KMS-11 (cell line): Measurements from ENCODE around the gene ANLN.

ENCODE experiments used
- H2AFZ ChIP-seq: fragments of 200-600 bp; sonication (generic); 2 replicates; pipeline ENCODE4 v1.6.1; 2016; ENCODE audit warnings: antibody characterized with exemption, mixed run types, low read depth
- H3K27ac ChIP-seq: fragments of 200-600 bp; sonication (generic); 2 replicates; pipeline ENCODE4 v1.6.1; 2016; ENCODE audit warnings: mild to moderate bottlenecking, mixed run types
- H3K27me3 ChIP-seq: fragments of 200-600 bp; sonication (generic); 2 replicates; pipeline ENCODE4 v1.6.1; 2017; ENCODE audit warnings: mild to moderate bottlenecking, low read depth, mixed run types, moderate library complexity; ENCODE audit not compliant: insufficient read depth
- H3K36me3 ChIP-seq: fragments of 200-600 bp; sonication (generic); 2 replicates; pipeline ENCODE4 v1.6.1; 2017; ENCODE audit warnings: mild to moderate bottlenecking, mixed run types; ENCODE audit not compliant: insufficient read depth
- H3K4me1 ChIP-seq: fragments of 200-600 bp; sonication (generic); 2 replicates; pipeline ENCODE4 v1.6.1; 2016; ENCODE audit warnings: mild to moderate bottlenecking, low read depth, mixed run types; ENCODE audit not compliant: poor library complexity, severe bottlenecking
- H3K4me2 ChIP-seq: fragments of 200-600 bp; sonication (generic); 2 replicates; pipeline ENCODE4 v1.7.0; 2016; ENCODE audit warnings: mild to moderate bottlenecking, mixed run types
- H3K4me3 ChIP-seq: fragments of 200-600 bp; sonication (generic); IDR thresholded peaks from 2 replicates; pipeline ENCODE4 v1.6.1; 2017; ENCODE audit warnings: low read depth, low read length, mixed read lengths; ENCODE audit not compliant: insufficient read depth
- H3K79me2 ChIP-seq: fragments of 200-600 bp; sonication (generic); 2 replicates; pipeline ENCODE4 v1.6.1; 2016; ENCODE audit warnings: low read depth, mixed run types; ENCODE audit not compliant: insufficient read depth
- H3K9ac ChIP-seq: fragments of 200-600 bp; sonication (generic); 2 replicates; pipeline ENCODE4 v1.6.1; 2016; ENCODE audit warnings: mild to moderate bottlenecking, mixed run types
- H4K20me1 ChIP-seq: fragments of 200-600 bp; sonication (generic); 2 replicates; pipeline ENCODE4 v1.6.1; 2016; ENCODE audit warnings: mild to moderate bottlenecking, mixed run types; ENCODE audit not compliant: insufficient read depth
- TF ChIP-seq, protein P1 (sequence below): fragments of 200-600 bp; sonication (generic); conservative IDR thresholded peaks from 2 replicates; pipeline ENCODE4 v1.6.1; 2017; ENCODE audit warnings: low read depth, mild to moderate bottlenecking, antibody characterized with exemption, low read length, moderate library complexity, mixed read lengths

The ANLN gene

DNA sequence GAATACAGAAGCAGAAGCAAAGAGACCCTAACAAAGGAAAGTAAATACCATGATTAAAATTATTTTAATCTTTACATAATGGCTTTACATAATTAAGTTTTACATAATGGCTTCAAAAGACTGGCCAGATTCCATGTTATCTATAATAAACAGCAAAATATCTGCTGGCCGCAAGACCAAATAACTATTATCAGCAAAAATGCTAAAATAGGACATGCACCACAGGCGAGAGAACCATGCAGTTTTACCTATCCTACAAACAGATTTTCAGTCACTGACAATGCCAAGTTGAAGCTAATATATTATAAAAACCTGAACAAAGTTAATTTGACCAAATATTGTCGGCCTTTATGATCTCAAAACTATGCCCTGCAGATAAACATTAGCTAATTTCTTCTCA, 34.2 kb upstream of the ANLN start:
- Histone ChIP-seq H3K4me3 (no peak overlapping the region), H3K9ac (no peak overlapping the region), H3K27me3 (no peaks in the 10 kb centered on the region), H3K27ac (no peak overlapping the region), H2AFZ (no peak overlapping the region), H3K4me2 (no peak overlapping the region), H4K20me1 (no peaks in the 10 kb centered on the region), H3K4me1 (no peaks in the 10 kb centered on the region), H3K36me3 (no peaks in the 10 kb centered on the region), H3K79me2 (no peaks in the 10 kb centered on the region)
- TF ChIP-seq, protein P1, sequence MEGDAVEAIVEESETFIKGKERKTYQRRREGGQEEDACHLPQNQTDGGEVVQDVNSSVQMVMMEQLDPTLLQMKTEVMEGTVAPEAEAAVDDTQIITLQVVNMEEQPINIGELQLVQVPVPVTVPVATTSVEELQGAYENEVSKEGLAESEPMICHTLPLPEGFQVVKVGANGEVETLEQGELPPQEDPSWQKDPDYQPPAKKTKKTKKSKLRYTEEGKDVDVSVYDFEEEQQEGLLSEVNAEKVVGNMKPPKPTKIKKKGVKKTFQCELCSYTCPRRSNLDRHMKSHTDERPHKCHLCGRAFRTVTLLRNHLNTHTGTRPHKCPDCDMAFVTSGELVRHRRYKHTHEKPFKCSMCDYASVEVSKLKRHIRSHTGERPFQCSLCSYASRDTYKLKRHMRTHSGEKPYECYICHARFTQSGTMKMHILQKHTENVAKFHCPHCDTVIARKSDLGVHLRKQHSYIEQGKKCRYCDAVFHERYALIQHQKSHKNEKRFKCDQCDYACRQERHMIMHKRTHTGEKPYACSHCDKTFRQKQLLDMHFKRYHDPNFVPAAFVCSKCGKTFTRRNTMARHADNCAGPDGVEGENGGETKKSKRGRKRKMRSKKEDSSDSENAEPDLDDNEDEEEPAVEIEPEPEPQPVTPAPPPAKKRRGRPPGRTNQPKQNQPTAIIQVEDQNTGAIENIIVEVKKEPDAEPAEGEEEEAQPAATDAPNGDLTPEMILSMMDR, result no peak

GRCh38 chr7:36357054-36357453, 32.6 kb upstream of the ANLN start:
- Histone ChIP-seq H3K36me3 (no peaks in the 10 kb centered on the region), H3K4me1 (no peaks in the 10 kb centered on the region), H3K27ac (no peak overlapping the region), H4K20me1 (no peaks in the 10 kb centered on the region), H3K4me2 (no peak overlapping the region), H3K27me3 (no peaks in the 10 kb centered on the region), H3K4me3 (no peak overlapping the region), H3K9ac (no peak overlapping the region), H2AFZ (no peak overlapping the region), H3K79me2 (no peaks in the 10 kb centered on the region)
- TF ChIP-seq, protein P1, result no peak

DNA sequence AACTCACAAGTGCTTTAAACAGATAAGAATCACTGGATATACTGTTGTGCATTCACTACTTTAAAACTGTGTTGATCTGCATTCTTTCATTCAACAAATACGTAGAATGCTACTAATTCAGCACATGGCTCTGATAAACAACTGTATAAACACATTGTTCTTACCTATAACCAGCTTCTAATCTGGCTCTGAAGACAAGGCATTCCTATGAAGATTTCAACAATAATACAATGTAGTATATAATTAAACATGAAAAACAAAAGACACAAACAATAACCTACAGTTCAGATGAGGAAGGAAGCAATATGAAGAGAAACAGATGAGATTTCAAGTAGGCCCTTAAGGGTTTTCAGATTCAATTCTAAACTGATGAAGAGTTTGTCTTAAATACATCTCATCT, 31.1 kb upstream of the ANLN start:
- Histone ChIP-seq H3K79me2 (no peaks in the 10 kb centered on the region), H3K4me1 (no peaks in the 10 kb centered on the region), H3K27me3 (no peaks in the 10 kb centered on the region), H4K20me1 (no peaks in the 10 kb centered on the region), H3K4me2 (no peak overlapping the region), H3K4me3 (no peak overlapping the region), H3K9ac (no peak overlapping the region), H3K27ac (no peak overlapping the region), H3K36me3 (no peaks in the 10 kb centered on the region), H2AFZ (no peak overlapping the region)
- TF ChIP-seq, protein P1, result no peak

DNA sequence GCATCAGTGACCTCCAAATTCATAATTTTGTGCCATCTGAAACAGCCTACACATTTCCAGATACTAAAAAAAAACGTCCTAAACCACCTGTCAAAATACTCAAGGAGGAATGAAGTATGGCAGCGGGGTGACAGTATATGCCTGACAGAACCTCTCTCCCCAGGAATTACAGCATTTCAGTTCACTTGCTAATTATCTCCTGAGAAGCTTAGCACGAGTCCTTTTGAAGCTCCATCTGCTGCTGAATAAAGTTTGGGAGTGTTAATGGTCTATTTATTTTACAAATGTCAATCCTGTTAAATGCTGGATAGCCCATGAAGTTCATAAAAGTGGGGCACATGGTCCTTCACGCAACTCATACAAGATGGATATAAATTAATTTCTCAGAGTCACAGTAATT, 29.4 kb upstream of the ANLN start:
- Histone ChIP-seq H3K4me1 (no peaks in the 10 kb centered on the region), H3K27me3 (no peaks in the 10 kb centered on the region), H3K27ac (no peak overlapping the region), H4K20me1 (no peaks in the 10 kb centered on the region), H2AFZ (no peak overlapping the region), H3K4me3 (no peak overlapping the region), H3K4me2 (no peak overlapping the region), H3K9ac (no peak overlapping the region), H3K79me2 (no peaks in the 10 kb centered on the region), H3K36me3 (no peaks in the 10 kb centered on the region)
- TF ChIP-seq, protein P1, result no peak

DNA sequence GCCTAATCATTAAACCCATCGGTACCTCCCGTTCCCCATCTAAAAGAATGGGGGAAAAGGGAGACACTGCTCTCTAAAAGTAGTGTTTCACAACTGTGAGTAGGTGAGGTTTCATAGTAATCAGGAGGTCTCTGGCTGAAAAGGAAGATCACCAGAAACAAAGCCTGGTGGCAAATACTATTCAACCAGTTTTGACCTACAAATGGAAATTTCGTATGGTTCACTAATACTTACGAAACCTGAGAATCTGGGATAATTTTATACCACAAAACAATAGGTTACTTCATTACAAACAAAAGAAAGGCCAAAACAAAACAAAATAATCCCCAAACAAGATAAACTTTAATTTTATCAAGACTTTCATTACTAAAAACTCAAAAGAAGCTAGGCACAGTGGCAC, 28.4 kb upstream of the ANLN start:
- H4K20me1 ChIP-seq, result no peaks in the 10 kb centered on the region
- no peaks in the 10 kb centered on the region for H3K36me3 ChIP-seq
- no peak overlapping the region for H3K27ac ChIP-seq
- no peaks in the 10 kb centered on the region for H3K27me3 ChIP-seq
- H3K4me1 ChIP-seq, result no peaks in the 10 kb centered on the region
- no peaks in the 10 kb centered on the region for H3K79me2 ChIP-seq
- TF ChIP-seq, protein P1, result no peak
- no peak overlapping the region for H3K4me3 ChIP-seq
- H3K9ac ChIP-seq, result no peak overlapping the region
- no peak overlapping the region for H2AFZ ChIP-seq
- no peak overlapping the region for H3K4me2 ChIP-seq
